ENCODE data around the gene PTOV1. TPM values are rescaled to one million over a fixed set of nuclear protein-coding genes. Genes with fewer than 3 reads are reported as not detected.
A peak's percentile ranks its signal among the peaks of the same experiment; 100 is the strongest.

Gene PTOV1
- total RNA-seq, 4 donors from 2014 or later: 46.2 to 156 (median 82.0) TPM

DNA sequence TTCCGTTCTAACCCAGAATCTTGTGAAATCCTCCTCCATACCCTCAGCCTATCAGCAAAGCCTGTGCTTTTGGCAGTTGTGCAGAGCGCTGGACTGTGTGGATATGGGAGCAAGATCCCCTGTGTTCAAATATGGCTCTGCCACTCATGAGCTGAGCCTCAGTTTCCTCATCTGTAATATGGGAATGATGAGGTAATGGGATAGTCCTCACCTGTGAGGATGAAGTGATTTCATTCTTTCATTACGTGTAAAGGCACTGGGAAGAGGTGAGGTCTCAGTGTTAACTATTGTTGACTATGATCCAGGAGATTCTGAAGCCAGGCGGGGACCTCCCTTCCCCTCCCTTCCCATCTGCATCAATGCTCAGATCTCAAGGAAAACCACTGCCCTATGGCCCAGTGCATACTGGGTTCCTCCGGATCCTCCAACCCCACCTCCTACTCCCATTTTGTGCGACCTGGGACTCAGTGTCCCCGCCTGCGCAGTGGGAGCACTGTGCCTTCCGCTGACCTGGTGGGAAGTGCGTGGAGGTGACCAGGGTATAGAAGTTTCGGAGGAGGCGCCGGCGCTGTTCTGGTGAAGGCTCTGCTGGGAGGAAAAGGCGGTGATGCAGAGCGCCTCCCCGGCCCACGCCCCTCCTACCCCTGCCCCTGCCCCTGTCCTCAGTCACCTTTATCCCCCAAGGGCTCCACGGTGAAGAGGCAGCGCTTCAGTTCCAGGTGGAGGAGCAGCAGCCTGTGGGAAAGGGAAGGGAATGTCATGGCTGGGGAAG, 42.9 kb upstream of the PTOV1 start:
- H3K27ac ChIP-seq: peak overlapping the region; percentile 86 to 89
- no peak for TF ChIP-seq POLR2A (IDR thresholded peaks at IDR 0.05)
- TF ChIP-seq, protein P1, sequence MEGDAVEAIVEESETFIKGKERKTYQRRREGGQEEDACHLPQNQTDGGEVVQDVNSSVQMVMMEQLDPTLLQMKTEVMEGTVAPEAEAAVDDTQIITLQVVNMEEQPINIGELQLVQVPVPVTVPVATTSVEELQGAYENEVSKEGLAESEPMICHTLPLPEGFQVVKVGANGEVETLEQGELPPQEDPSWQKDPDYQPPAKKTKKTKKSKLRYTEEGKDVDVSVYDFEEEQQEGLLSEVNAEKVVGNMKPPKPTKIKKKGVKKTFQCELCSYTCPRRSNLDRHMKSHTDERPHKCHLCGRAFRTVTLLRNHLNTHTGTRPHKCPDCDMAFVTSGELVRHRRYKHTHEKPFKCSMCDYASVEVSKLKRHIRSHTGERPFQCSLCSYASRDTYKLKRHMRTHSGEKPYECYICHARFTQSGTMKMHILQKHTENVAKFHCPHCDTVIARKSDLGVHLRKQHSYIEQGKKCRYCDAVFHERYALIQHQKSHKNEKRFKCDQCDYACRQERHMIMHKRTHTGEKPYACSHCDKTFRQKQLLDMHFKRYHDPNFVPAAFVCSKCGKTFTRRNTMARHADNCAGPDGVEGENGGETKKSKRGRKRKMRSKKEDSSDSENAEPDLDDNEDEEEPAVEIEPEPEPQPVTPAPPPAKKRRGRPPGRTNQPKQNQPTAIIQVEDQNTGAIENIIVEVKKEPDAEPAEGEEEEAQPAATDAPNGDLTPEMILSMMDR (IDR thresholded peaks at IDR 0.05): no peak
- no peaks in the 10 kb centered on the region for H3K9me3 ChIP-seq
- peaks cover 0 to 4% of the 10 kb centered on the region in 2 donors for H3K4me1 ChIP-seq
- intact Hi-C loops (cut with DNase I; ENCODE audit: low total_unique reads): loop anchor here (5.0 kb wide), 1 partner anchor 41 kb away; the partner anchor contains the start of gene AP2A1
- H3K36me3 ChIP-seq: no peaks in the 10 kb centered on the region
- DNase-seq: no peak
- no peaks in the 10 kb centered on the region for H3K27me3 ChIP-seq
- H3K4me3 ChIP-seq: peak overlapping the region in 1 of 2 donors; percentile 67

DNA sequence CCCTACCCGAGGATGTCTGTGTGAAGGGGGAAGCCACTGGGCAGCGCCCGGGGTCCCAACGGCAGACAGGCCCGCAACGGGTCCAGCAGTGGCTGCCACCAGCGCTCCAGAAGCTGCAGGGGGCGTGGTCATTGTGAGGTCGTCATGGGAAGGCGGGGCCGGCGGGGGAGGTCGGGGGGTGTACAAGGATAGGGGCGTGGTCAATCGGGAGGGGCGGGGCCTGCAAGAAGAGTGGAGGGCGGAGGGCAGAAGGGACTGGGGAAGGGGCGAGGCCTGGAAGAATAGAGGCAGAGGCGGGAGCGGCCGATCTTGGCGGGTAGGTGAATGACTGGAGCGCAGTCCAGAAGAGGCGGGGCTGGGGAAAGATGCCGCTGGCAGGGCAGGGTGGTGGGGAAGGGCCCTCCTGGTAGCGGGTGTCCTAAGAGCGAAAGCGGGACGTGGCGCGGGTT, 42.2 kb upstream of the PTOV1 start:
- peak overlapping the region; percentile 67 to 88 for H3K4me3 ChIP-seq
- H3K9me3 ChIP-seq: no peaks in the 10 kb centered on the region
- intact Hi-C loops (cut with DNase I; ENCODE audit: low total_unique reads): loop anchor here (5.0 kb wide), 1 partner anchor 41 kb away; the partner anchor contains the start of gene AP2A1
- TF ChIP-seq POLR2A (IDR thresholded peaks at IDR 0.05): peak; percentile 58 to 67
- TF ChIP-seq, protein P1 (IDR thresholded peaks at IDR 0.05): no peak
- H3K27ac ChIP-seq: peak overlapping the region; percentile 86 to 89
- H3K36me3 ChIP-seq: no peaks in the 10 kb centered on the region
- no peaks in the 10 kb centered on the region for H3K27me3 ChIP-seq
- H3K4me1 ChIP-seq: peaks cover 0 to 4% of the 10 kb centered on the region in 2 donors
- peak; percentile 93 to 97 for DNase-seq

DNA sequence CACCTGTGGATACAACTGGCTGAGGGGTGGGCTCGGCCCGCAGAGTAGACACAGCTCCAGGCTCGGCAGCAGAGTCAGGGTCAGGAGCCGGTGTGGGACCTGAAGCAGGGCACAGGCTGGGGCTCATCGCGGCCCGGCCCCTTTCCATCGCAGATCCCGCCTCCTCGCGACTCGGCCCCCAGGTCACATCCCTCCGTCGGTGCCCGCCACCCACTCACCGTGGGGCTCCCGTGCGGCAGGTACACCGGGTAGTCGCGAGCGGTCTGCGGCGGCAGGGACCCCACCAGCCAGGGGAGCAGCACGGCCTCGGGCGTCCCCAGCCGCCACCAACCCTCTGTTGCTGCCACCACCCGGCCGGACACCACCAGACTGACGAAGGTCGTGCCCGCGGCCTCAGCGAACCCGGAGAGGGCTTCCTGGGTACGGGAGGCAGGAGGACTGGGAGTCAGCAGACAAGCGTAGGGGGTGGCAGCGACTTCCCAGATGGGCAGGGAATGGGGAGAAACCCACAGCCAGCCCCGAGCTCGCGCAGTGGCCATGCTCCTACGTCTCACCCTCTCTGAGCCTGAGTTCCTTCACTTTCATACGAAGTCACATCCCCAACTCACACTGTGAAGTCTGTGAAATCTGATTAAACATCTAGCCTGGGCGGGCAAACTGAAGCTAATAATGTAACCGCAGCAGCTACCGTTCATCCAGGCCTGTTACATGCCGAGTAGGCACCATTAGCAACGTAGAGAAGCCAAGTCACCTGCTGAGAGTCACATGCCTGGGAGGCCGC, 41.6 kb upstream of the PTOV1 start:
- no peaks in the 10 kb centered on the region for H3K27me3 ChIP-seq
- TF ChIP-seq, protein P1 (IDR thresholded peaks at IDR 0.05): peak in 2 of 4 experiments; percentile 5 to 17
- TF ChIP-seq POLR2A (IDR thresholded peaks at IDR 0.05): no peak
- H3K9me3 ChIP-seq: no peaks in the 10 kb centered on the region
- peaks cover 0 to 4% of the 10 kb centered on the region in 2 donors for H3K4me1 ChIP-seq
- no peaks in the 10 kb centered on the region for H3K36me3 ChIP-seq
- H3K4me3 ChIP-seq: peak overlapping the region; percentile 67 to 88
- DNase-seq: peak in 1 of 2 donors; percentile 39
- intact Hi-C loops (cut with DNase I; ENCODE audit: low total_unique reads): loop anchor here (5.0 kb wide), 1 partner anchor 42 kb away; the partner anchor contains the start of gene AP2A1
- peak overlapping the region; percentile 86 to 89 for H3K27ac ChIP-seq

DNA sequence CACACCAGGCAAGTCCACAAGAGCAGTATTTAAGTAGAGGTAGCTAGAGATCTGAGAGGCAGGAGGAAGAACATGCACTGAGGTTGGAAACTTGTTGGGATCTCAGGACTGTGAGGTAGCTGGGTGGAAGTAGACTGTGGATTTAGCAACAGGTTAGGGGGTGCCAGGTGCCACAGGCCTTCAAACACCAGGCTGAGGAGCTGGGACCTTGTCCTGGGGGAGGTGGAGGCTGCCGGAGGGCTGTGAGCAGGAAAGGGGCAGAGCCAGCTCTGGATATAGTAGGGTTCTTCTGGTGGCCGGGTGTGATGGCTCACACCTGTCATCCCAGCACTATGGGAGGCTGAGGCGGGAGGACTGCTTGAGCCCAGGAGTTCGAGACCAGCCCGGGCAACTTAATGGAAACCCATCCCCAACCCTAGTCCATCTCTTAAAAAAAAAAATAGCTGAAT, 41.0 kb upstream of the PTOV1 start:
- H3K9me3 ChIP-seq: no peaks in the 10 kb centered on the region
- peak overlapping the region; percentile 86 to 89 for H3K27ac ChIP-seq
- TF ChIP-seq, protein P1 (IDR thresholded peaks at IDR 0.05): no peak
- TF ChIP-seq POLR2A (IDR thresholded peaks at IDR 0.05): no peak
- intact Hi-C loops (cut with DNase I; ENCODE audit: low total_unique reads): loop anchor here (5.0 kb wide), 1 partner anchor 43 kb away; the partner anchor contains the start of gene AP2A1
- H3K4me3 ChIP-seq: peak overlapping the region; percentile 67 to 88
- H3K36me3 ChIP-seq: no peaks in the 10 kb centered on the region
- no peak for DNase-seq
- H3K4me1 ChIP-seq: peaks cover 0 to 4% of the 10 kb centered on the region in 2 donors
- H3K27me3 ChIP-seq: no peaks in the 10 kb centered on the region
